GM18861 (cell line): ENCODE measurements around the gene NMNAT2.

ENCODE experiments used
- ATAC-seq: cut with Tn5 transposase; IDR thresholded peaks from one replicate; pipeline ENCODE4 v1.9.1; 2021; ENCODE audit not compliant: unreplicated experiment

Gene NMNAT2

DNA sequence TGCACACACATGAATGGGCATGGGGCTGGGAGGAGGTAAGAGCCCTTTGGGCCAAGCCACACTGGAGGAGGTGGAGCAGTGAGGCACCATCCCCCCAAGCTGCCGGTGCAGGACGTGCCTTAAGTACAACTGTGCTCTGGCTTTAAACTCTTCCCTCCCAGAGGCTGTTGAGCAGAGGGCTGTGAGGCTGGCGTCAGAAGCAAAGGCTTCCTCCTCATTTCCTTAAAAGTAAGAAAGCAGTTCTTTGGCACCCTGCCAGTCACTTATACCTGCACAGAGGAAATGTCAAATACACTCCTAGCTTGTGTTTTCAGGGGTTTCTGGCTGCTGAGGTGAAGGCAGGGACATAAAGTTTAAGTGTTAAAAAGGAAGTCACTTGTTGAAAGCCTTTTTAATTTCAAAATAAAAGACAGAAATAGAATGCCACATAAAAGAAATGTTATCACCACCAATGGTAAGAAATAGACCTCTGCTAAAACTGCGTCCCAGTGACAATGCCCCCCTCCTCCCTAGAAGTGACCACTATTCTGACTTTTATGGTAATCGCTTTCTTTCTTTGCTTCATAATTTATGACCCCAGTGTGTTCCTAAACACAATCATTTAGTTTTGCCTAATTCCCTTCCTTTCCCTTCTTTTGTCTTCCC, 199.1 kb downstream of the NMNAT2 start:
- no peak for ATAC-seq

GRCh38 chr1:183218027-183218618, 200.1 kb downstream of the NMNAT2 start:
- no peak for ATAC-seq

GRCh38 chr1:183215936-183216335, 202.2 kb downstream of the NMNAT2 start:
- ATAC-seq, result no peak

GRCh38 chr1:183215076-183215720, 203.0 kb downstream of the NMNAT2 start:
- ATAC-seq, result no peak

GRCh38 chr1:183214021-183214970, 203.9 kb downstream of the NMNAT2 start:
- no peak for ATAC-seq

GRCh38 chr1:183212870-183213269, 205.3 kb downstream of the NMNAT2 start:
- ATAC-seq, result no peak

DNA sequence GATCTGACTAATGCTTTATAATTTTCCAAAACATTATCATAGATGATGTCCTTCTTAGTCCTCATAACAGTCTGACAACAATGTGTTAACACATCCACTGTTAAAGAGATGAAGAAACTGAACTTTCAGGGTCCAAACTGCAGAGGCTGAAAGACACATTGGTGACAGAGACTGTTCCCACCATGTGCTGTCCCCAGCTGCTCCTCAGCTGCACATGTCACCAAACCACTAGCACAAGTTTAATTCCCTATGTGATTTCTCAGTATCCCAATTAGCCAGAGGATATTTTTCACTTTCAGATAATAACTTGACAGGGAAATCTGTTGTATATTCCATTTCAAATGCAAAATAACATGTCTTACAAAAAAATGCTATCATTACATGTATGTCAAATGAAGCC, 207.5 kb downstream of the NMNAT2 start:
- ATAC-seq, result no peak

DNA sequence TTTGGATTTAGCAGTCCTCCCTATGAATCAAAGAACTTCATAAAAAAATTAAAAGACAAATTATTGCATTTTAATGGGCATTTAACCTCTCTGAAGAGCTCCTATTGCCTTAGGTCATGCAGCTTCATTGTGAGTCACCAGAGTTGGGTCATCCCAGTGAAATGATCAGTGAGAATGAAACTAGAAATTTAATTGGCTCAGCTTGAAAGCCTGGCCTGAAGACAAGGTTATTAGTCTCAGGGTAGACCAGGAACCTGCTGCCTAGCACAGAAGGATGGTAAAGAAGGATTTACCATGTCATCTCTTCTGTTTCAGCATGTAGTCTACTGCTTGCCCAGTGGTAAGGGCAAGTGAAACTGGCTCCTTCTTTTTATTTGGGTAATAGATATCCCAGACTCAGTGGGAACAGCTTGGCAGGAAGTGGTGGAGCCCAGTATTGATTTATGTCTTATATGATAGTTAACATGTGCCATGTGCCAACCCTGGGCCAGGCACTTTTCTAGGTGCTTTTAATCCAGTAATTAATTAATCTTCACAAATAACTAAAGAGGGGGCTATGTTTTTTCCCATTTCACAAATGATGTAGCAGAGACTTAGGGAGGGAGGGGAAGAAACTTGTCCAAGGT, 208.5 kb downstream of the NMNAT2 start:
- ATAC-seq, result no peak

GRCh38 chr1:183206538-183207122, 211.6 kb downstream of the NMNAT2 start:
- ATAC-seq, result no peak

GRCh38 chr1:183205196-183205781, 212.9 kb downstream of the NMNAT2 start:
- no peak for ATAC-seq

DNA sequence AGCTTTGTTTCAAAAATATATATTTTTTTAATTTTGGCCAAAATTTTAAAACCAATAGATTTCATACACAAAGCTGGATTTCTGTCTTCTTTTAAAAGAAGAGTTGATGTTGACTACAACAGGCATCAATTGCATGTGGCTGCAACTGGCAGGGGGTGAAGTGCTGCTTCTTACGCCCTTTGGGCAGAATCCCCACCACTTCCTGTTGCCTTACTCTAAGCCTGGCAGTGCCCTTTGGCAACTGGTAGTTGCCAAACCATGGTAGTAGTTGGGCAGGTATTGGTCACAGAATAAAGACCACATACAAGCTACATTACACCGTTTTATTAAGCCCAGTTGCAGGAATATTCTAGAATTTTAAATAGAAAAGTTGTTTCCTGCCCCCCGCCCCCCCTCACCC, 215.1 kb downstream of the NMNAT2 start:
- ATAC-seq, result no peak

DNA sequence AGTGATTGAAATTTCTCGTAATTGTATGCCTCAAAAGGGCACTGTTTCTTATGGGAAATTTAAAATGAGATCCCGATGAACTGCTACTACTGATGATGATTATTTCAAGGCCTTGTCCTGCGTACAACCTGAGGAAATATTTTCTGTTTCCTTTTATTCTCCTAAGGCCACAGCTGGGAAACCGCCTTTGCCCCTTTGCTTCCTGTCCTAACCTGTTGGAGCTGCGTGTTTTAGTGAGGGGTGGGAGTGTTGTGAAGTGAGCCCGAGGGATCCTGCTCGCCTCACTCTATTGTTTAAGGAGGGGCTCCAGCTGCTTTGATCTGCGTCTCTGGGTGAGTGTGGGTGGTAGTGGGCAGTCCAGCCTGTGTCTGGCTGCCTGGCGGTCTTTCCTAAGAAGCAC, 217.7 kb downstream of the NMNAT2 start:
- no peak for ATAC-seq

DNA sequence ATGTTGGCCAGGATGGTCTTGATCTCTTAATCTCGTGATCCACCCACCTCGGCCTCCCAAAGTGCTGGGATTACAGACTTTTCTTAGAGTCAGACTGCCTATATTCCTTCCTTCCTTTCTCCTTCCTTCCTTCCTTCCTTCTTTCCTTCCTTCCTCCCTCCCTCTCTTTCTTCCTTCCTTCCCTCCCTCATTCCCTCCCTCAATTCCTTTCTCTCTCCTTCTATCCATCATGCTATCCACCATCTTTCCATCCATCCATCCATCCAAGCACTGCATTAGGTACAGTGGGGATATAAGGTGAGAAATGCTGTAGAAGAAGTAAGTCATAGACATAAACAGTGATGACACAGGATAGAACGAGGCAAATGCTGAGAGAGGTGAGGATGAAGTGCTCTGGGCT, 218.9 kb downstream of the NMNAT2 start:
- ATAC-seq, result no peak

GRCh38 chr1:183198463-183198862, 219.7 kb downstream of the NMNAT2 start:
- no peak for ATAC-seq
